ENCODE measurements around the gene PTGDR. TPM values are rescaled to one million over a fixed set of nuclear protein-coding genes. Genes with fewer than 3 reads are reported as not detected.

Gene PTGDR
- total RNA-seq, 1 donor from 2014 or later, result not detected

GRCh38 chr14:52268279-52269061 is 972 bp downstream of the PTGDR start:
- no peak for DNase-seq (ENCODE audit: low spot score)
- H3K27ac Mint-ChIP-seq, result no peak overlapping the region
- peak overlapping the region; percentile 83 for H3K4me3 Mint-ChIP-seq
- peaks cover 7% of the 10 kb centered on the region for H3K36me3 Mint-ChIP-seq (ENCODE audit: low read depth)
- no peaks in the 10 kb centered on the region for H3K9me3 Mint-ChIP-seq
- H3K27me3 Mint-ChIP-seq (ENCODE audit: insufficient read depth), result peaks cover 57% of the 10 kb centered on the region
- H3K4me1 Mint-ChIP-seq (ENCODE audit: low read depth), result peaks cover 40% of the 10 kb centered on the region
- intact Hi-C loops (cut with micrococcal nuclease), result loop anchor here (5.0 kb wide), 1 partner anchor 201 kb away; the partner anchor contains the start of gene NID2

- Mint-ChIP-seq H3K27ac (no peak overlapping the region), H3K36me3 (ENCODE audit: low read depth) (peaks cover 6% of the 10 kb centered on the region), H3K4me1 (ENCODE audit: low read depth) (peaks cover 40% of the 10 kb centered on the region), H3K27me3 (ENCODE audit: insufficient read depth) (peaks cover 58% of the 10 kb centered on the region), H3K4me3 (peak overlapping the region; percentile 83), H3K9me3 (no peaks in the 10 kb centered on the region)
- intact Hi-C loops (cut with micrococcal nuclease), result loop anchor here (5.0 kb wide), 1 partner anchor 202 kb away; the partner anchor contains the start of gene NID2
- no peak for DNase-seq (ENCODE audit: low spot score)
These were observed 1.6 kb downstream of the PTGDR start for GRCh38 chr14:52269100-52269499.

- intact Hi-C loops (cut with micrococcal nuclease), result loop anchor here (5.0 kb wide), 1 partner anchor 203 kb away; the partner anchor contains the start of gene NID2
- Mint-ChIP-seq H3K9me3 (no peaks in the 10 kb centered on the region), H3K27ac (no peak overlapping the region), H3K27me3 (ENCODE audit: insufficient read depth) (peaks cover 62% of the 10 kb centered on the region), H3K4me1 (ENCODE audit: low read depth) (peaks cover 38% of the 10 kb centered on the region), H3K4me3 (no peak overlapping the region), H3K36me3 (ENCODE audit: low read depth) (peaks cover 5% of the 10 kb centered on the region)
- DNase-seq (ENCODE audit: low spot score), result no peak
These were observed 2.5 kb downstream of the PTGDR start for GRCh38 chr14:52269982-52270381.

- no peaks in the 10 kb centered on the region for H3K9me3 Mint-ChIP-seq
- H3K27ac Mint-ChIP-seq, result no peak overlapping the region
- H3K27me3 Mint-ChIP-seq (ENCODE audit: insufficient read depth), result peaks cover 61% of the 10 kb centered on the region
- intact Hi-C loops (cut with micrococcal nuclease), result no loop called here
- H3K4me3 Mint-ChIP-seq, result no peak overlapping the region
- no peak for DNase-seq (ENCODE audit: low spot score)
- H3K36me3 Mint-ChIP-seq (ENCODE audit: low read depth), result peaks cover 5% of the 10 kb centered on the region
- H3K4me1 Mint-ChIP-seq (ENCODE audit: low read depth), result peaks cover 29% of the 10 kb centered on the region
These were observed 4.0 kb downstream of the PTGDR start for GRCh38 chr14:52271538-52271937.

- Mint-ChIP-seq H3K36me3 (ENCODE audit: low read depth) (peaks cover 2% of the 10 kb centered on the region), H3K27ac (no peak overlapping the region), H3K9me3 (no peaks in the 10 kb centered on the region), H3K4me1 (ENCODE audit: low read depth) (peaks cover 21% of the 10 kb centered on the region), H3K27me3 (ENCODE audit: insufficient read depth) (peaks cover 57% of the 10 kb centered on the region), H3K4me3 (no peak overlapping the region)
- intact Hi-C loops (cut with micrococcal nuclease), result loop anchor here (2.0 kb wide), 1 partner anchor 276 kb away; no protein-coding TSS in a partner anchor
- DNase-seq (ENCODE audit: low spot score), result no peak
These were observed 4.9 kb downstream of the PTGDR start for GRCh38 chr14:52272375-52272774.

GRCh38 chr14:52275372-52275771 is 7.9 kb downstream of the PTGDR start:
- DNase-seq (ENCODE audit: low spot score), result no peak
- H3K9me3 Mint-ChIP-seq, result no peaks in the 10 kb centered on the region
- intact Hi-C loops (cut with micrococcal nuclease), result no loop called here
- H3K27me3 Mint-ChIP-seq (ENCODE audit: insufficient read depth), result peaks cover 34% of the 10 kb centered on the region
- H3K36me3 Mint-ChIP-seq (ENCODE audit: low read depth), result peaks cover 2% of the 10 kb centered on the region
- no peak overlapping the region for H3K4me3 Mint-ChIP-seq
- peak overlapping the region; percentile 52 for H3K27ac Mint-ChIP-seq
- peaks cover 15% of the 10 kb centered on the region for H3K4me1 Mint-ChIP-seq (ENCODE audit: low read depth)

GRCh38 chr14:52277552-52277951 is 10.1 kb downstream of the PTGDR start:
- Mint-ChIP-seq H3K9me3 (no peaks in the 10 kb centered on the region), H3K27me3 (ENCODE audit: insufficient read depth) (peaks cover 21% of the 10 kb centered on the region), H3K4me1 (ENCODE audit: low read depth) (peaks cover 15% of the 10 kb centered on the region), H3K27ac (no peak overlapping the region), H3K4me3 (no peak overlapping the region), H3K36me3 (ENCODE audit: low read depth) (no peaks in the 10 kb centered on the region)
- no peak for DNase-seq (ENCODE audit: low spot score)
- intact Hi-C loops (cut with micrococcal nuclease), result no loop called here

GRCh38 chr14:52279408-52279807 is 11.9 kb downstream of the PTGDR start:
- intact Hi-C loops (cut with micrococcal nuclease), result no loop called here
- Mint-ChIP-seq H3K36me3 (ENCODE audit: low read depth) (peaks cover 2% of the 10 kb centered on the region), H3K27ac (no peak overlapping the region), H3K4me3 (no peak overlapping the region), H3K27me3 (ENCODE audit: insufficient read depth) (peaks cover 17% of the 10 kb centered on the region), H3K9me3 (peaks cover 3% of the 10 kb centered on the region), H3K4me1 (ENCODE audit: low read depth) (peaks cover 15% of the 10 kb centered on the region)
- DNase-seq (ENCODE audit: low spot score), result no peak

- Mint-ChIP-seq H3K4me1 (ENCODE audit: low read depth) (peaks cover 35% of the 10 kb centered on the region), H3K27ac (no peak overlapping the region), H3K27me3 (ENCODE audit: insufficient read depth) (peaks cover 6% of the 10 kb centered on the region), H3K9me3 (peaks cover 3% of the 10 kb centered on the region), H3K4me3 (no peak overlapping the region), H3K36me3 (ENCODE audit: low read depth) (peaks cover 8% of the 10 kb centered on the region)
- no peak for DNase-seq (ENCODE audit: low spot score)
- intact Hi-C loops (cut with micrococcal nuclease), result no loop called here
These were observed 15.6 kb downstream of the PTGDR start for GRCh38 chr14:52283099-52283498.

GRCh38 chr14:52286661-52287649 is 19.5 kb downstream of the PTGDR start:
- Mint-ChIP-seq H3K9me3 (peaks cover 3% of the 10 kb centered on the region), H3K4me3 (peak overlapping the region; percentile 53), H3K4me1 (ENCODE audit: low read depth) (peaks cover 38% of the 10 kb centered on the region), H3K27me3 (ENCODE audit: insufficient read depth) (peaks cover 17% of the 10 kb centered on the region), H3K36me3 (ENCODE audit: low read depth) (peaks cover 14% of the 10 kb centered on the region), H3K27ac (peak overlapping the region; percentile 62)
- DNase-seq (ENCODE audit: low spot score), result peak; percentile 10
- intact Hi-C loops (cut with micrococcal nuclease), result no loop called here

- DNase-seq (ENCODE audit: low spot score), result no peak
- no peak overlapping the region for H3K27ac Mint-ChIP-seq
- H3K4me1 Mint-ChIP-seq (ENCODE audit: low read depth), result peaks cover 23% of the 10 kb centered on the region
- intact Hi-C loops (cut with micrococcal nuclease), result loop anchor here (5.0 to 10.0 kb wide), 3 partner anchors 231 to 348 kb away; partner anchors contain the start of genes GPR137C and TXNDC16
- H3K27me3 Mint-ChIP-seq (ENCODE audit: insufficient read depth), result peaks cover 8% of the 10 kb centered on the region
- H3K36me3 Mint-ChIP-seq (ENCODE audit: low read depth), result no peaks in the 10 kb centered on the region
- H3K4me3 Mint-ChIP-seq, result no peak overlapping the region
- no peaks in the 10 kb centered on the region for H3K9me3 Mint-ChIP-seq
These were observed 28.9 kb downstream of the PTGDR start for GRCh38 chr14:52296378-52296777.

- Mint-ChIP-seq H3K4me3 (no peak overlapping the region), H3K4me1 (ENCODE audit: low read depth) (peaks cover 40% of the 10 kb centered on the region), H3K9me3 (no peaks in the 10 kb centered on the region), H3K36me3 (ENCODE audit: low read depth) (peaks cover 12% of the 10 kb centered on the region), H3K27ac (no peak overlapping the region), H3K27me3 (ENCODE audit: insufficient read depth) (peaks cover 1% of the 10 kb centered on the region)
- intact Hi-C loops (cut with micrococcal nuclease), result loop anchor here (1.0 to 10.0 kb wide), 5 partner anchors 54 to 346 kb away; partner anchors contain the start of genes GPR137C and TXNDC16
- no peak for DNase-seq (ENCODE audit: low spot score)
These were observed 31.3 kb downstream of the PTGDR start for GRCh38 chr14:52298795-52299194.

Measured in activated T-helper 1 cell treated with anti-CD3 and anti-CD28 coated beads, Interleukin-12 subunit alpha, Interleukin-12 subunit beta, Interleukin-2, Interleukin-4 antibody, amounts not matched to agents 30 ng/mL and 10 ng/mL and 1 ng/mL, durations not matched to agents 14 hours and 24 hours and 36 hours (primary cell).